ENCODE results near the gene AARS2.

DNA sequence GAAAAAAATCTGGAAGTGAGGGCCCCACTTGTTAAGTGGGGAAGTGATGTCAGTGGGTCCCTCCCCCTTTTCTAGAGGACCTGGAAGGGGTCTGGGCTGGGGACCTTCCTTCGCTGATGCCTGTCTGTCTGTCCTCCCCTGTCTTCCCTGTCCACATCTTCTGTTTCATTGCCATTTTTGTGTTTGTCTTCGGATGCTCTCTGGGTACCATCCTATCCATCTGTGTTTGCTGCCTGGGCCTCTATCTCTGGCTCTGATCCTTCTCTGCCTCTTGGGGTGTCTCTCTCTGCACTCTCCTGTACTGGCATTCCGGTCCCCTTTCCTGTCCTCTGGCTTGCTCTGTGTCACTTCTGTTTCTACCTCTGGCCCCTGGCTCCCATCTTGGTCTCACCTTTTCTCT lies 40.6 kb downstream of the AARS2 start:
- TF ChIP-seq GATA2 (IDR thresholded peaks at IDR 0.05; ENCODE audit: low read depth, low read length) (no peak), GATA3 (IDR thresholded peaks at IDR 0.05; ENCODE audit: low read depth, low read length) (no peak)

Data from SH-SY5Y (cell line).